ENCODE results near the gene FNDC11.

Gene FNDC11

DNA sequence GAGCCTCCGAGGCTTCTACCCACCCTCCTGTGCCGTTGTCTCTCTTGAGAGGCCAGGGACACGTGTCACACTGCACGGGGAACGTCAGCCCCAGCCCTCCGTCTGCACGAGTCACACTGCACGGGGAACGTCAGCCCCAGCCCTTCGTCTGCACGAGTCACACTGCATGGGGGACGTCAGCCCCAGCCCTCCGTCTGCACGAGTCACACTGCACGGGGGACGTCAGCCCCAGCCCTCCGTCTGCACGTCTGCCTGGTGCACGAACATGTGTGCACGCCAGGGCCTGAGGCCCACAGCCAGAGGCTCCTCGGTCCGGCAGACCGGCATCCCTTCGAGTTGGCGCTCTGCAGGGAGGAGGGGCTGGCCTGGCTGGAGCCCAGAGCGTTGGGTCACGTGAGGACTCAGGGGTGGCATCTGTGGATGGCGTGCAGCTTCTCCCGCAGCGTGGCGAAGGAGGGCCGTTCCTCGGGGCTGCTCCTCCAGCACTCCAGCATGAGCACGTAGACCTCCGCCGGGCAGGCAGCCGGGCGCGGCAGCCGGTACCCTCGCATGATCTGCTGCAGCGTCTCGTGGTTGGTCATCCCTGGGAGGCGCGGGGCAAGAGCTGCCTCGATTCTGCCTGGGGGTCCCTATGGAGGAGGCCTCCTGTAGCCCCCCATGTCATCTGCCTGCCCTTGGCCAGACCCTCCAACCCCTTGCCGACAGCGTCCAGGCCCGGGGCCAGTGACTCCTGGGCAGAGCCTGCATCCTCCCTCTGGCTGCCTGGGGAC, 13.4 kb upstream of the FNDC11 start:
- no peak for DNase-seq (ENCODE audit: low spot score)

DNA sequence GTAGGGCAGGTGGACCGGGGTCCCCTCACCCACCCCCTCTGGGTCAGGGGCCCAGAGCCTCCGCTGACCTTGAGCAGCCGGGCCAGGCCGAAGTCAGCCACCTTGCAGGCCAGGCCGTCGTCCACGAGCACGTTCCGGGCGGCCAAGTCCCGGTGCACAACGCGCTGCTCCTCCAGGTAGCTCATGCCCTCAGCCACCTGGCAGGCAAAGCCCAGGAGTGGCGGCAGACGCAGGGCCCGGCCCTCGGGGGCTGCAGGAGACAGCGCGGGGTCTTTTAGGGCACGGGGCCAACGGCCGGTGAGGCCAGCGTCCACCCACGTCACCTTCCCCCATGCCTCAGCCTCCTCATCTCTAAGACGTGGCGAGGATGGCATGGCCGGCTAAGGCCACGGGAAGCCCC, 12.6 kb upstream of the FNDC11 start:
- no peak for DNase-seq (ENCODE audit: low spot score)

DNA sequence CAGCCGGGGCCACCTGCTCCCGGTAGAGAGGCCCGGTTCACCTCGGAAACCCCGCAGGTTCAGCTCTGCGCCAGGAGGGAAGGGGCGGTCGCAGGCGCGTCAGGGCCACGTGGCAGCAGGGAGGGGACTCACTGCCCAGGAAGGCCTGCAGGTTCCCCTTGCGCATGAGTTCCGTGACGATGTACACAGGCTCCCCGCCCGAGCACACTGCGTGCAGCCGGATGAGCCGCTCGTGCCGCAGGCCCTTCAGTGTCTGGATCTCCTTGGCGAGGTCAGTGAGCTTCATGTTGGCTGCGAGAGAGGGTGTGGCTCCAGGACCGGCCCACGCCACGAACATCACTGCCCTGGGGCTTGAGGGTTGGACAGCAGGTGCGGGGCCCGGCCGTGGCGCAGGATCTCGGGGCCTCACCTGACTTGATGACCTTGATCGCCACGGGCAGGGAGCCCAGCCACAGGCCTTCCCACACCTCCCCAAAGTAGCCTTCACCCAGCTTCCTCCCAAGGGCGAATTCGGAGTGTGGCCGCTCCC, 11.9 kb upstream of the FNDC11 start:
- no peak for DNase-seq (ENCODE audit: low spot score)

DNA sequence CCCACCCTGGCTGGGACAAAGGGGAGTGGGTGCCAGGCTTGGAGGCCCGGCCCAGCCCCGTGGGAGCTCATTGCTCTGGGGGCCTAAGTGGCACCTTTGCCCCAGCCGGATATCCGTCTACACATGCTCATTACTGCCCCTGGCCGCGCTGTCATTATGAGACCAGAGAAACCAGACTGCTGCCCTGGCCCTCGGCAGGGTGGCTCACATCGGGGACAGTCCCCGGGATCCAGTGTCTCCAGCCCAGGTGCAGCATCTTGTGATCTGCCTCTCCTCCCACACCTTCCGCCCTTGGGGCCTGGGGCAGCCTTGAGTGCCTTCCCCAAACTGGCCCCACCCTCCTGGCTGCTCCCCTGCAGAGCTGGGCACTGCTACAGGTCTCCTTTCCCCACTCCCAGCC, 11.3 kb upstream of the FNDC11 start:
- DNase-seq (ENCODE audit: low spot score): no peak

DNA sequence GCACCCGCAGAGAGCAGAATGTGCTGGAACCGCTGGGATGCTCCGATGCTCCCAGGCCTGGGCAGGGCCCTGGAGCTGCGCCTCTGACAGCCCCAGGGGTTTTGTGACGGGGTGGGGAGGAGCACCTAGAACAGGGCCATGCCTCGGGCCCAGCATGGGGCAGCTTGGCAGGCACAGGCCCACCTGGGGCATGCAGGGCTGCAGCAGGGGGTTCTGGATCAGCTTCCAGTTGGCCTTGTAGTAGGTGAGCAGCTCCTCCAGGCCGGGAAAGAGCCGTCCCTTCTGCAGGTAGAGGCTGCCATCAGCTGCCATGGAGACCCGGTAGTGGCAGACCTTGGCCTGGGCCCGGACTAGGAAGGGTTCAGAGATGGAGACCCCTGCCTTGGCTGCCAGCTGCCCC, 10.8 kb upstream of the FNDC11 start:
- no peak for DNase-seq (ENCODE audit: low spot score)

- DNase-seq (ENCODE audit: low spot score): no peak
Observed at GRCh38 chr20:63543733-63544132, 10.2 kb upstream of the FNDC11 start.

DNA sequence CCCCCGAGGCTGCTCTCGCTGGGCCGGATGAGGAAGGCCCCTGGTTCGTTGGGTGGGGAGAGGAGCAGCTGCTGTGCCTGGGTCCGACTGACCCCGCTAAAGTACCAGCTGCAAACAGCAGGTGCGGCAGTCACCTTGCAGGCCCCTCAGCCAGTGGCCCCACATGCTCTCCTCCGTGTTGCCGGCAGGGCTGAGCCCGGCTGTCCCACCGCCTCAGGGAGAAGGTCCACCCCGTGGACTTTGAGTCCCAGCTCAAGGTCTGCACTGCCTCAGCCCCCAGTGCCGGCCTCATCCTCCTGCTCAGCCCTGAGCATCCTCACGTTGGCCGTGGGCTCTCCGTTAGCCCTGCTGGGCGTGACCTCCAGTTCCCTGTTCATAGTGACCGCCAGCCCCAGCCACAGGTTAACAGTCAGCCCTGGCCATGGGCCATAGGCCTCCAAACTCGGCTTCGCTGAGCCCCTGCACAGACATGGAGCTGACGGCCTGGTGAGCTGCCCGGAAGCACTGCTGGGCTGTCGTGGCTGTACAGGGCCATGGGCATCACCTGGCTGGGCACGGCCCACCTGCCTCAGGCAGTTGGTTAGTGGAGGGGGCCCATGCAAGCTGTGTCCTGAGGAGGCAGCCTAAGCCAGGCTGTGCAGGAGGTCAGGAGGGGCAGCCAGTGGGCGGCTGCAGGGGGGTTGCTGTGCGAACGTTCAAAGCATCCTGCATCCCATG, 9.6 kb upstream of the FNDC11 start:
- no peak for DNase-seq (ENCODE audit: low spot score)

DNA sequence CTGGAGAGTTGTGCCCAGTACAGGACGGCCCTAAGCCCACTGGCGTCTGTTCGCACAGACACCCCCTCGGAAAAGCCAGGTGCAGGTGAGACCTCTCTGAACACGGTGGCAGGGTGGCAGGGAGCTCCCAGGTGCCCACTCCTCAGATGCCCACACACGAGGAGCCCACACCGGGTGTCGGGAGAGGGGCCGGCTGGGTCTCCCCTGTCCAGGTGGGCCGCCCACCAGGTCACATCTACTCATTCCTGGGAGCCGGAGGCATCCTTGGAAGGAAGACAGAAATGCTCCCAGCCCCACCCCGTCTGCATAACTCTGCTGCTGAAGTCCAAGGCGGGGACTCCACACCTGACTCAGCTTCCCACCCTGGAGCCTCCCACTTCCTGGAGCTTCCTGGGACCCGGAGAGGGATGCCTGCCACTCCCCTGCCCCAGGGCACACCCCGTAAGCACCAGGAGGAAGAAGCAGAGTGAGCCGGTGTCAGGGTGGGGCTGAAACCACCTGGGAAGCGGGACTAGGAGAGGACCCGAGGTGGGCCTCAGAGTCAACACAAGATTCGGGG, 8.9 kb upstream of the FNDC11 start:
- no peak for DNase-seq (ENCODE audit: low spot score)

GRCh38 chr20:63545814-63546213, 8.1 kb upstream of the FNDC11 start:
- no peak for DNase-seq (ENCODE audit: low spot score)

GRCh38 chr20:63546256-63546955, 7.6 kb upstream of the FNDC11 start:
- no peak for DNase-seq (ENCODE audit: low spot score)

DNA sequence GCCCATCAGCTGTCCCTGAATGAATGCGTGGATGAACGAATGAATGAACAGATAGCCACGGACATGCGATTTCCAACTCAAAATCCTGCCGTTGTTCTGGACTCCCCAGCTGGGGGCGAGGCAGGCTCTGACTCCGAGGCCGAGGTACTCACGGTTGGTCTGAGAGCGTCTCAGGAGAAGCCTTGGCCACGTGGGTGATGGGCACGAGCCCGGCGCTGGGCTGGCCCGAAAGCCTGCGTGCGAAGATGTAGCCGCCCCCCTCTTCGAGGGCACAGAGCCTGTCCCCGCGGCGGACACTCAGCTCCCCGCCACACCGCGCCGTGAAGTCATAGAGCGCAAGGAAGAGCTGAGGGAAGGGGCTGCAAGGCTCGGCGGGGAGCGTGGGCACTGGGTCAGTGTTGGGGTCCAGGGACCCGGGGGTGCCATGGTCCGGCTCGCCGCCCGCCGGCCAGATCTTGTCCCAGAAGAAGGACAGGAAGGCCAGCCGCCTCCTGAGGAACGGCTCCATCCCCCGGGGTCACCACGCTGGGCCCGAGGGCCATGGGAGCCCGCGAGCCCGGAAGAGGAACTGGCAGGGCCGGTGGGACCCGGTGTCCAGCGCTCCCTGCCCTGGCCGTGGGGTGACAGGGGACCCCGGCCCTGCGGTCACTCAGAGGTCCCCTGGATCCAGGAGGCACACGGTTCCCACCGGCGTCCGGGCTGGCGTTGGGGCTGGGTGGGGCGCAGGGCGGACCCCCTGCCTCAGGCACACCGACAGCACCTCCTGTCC, 6.8 kb upstream of the FNDC11 start:
- no peak for DNase-seq (ENCODE audit: low spot score)

DNA sequence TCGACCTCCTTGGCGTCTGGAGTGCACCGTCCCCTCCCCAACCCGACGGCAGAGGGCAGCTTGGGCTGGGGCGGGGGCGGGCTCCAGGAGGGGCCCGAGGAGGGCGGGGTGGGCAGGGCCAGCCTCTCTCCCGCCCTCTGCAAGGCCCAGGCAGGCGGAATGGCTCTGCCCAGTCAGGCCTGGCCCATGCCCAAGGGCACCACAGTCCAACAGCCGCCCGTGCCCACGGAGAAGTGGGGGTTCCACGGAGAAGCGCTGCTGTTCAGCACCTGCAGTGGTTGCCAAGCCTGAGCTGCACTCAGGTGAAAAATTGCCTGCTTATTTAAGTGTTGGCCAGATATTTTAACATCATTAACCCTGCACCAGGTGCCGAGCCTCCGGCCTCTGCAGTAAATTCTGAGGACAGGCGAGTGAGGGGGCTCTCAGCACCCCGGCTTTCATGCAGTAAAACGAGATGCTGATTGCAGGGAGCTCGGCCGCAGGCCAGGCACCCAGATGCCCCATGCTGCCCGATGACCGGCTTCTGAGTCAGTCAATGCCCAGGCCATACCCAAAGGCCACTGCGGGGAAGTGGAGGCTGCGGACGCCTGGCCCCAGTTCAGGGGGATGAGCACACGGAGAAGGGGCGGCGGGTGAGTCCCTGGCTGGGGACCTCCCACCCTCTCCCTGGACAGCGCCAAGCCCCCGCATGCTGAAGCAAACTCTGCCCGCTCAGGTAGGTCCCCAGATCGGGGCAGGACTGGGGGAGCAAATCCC, 6.1 kb upstream of the FNDC11 start, which contains the start of gene SRMS:
SRMS (minus strand) TSS at position 25 of the 756 bp plus-strand sequence. CDS start 286 bp downstream, outside the sequence.
- no peak for DNase-seq (ENCODE audit: low spot score)

DNA sequence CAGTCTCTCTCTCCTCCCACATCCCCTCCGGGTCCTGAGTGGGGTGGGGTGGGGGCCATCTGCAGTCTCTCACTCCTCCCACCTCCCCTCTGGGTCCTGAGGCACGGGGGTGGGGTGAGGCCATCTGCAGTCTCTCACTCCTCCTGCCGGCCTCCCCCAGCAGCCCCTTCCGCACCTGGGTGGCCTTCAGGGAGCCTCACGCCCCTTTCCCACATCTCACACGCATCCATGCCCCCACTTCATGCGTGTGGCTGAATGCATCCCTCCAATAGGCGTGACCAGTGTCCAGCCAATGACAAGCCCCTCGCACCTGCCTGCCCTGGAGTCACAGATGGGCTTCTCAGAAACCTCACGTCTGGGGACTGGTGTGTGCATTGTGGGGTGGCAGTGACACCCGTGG, 5.4 kb upstream of the FNDC11 start:
- DNase-seq (ENCODE audit: low spot score): no peak

DNA sequence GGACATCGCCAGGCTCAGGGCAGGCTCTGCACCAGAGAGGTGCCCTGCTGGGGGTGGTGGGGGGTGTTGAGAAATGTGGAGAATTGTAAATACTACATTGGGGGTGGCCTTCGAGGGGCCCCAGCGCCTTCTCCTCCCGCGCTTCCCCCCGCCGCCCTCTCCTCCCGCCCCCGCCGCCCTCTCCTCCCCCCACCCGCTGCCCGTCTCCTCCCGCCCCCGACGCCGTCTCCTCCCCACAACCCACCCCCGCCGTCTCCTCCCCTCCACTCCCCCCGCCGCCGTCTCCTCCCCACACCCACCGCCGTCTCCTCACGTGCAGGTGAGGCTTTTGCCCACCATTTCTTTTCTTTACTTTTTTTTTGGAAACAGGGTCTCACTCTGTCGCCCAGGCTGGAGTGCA, 4.9 kb upstream of the FNDC11 start:
- DNase-seq (ENCODE audit: low spot score): no peak

GRCh38 chr20:63549679-63550282, 4.2 kb upstream of the FNDC11 start:
- no peak for DNase-seq (ENCODE audit: low spot score)

GRCh38 chr20:63551068-63551467, 2.9 kb upstream of the FNDC11 start:
- DNase-seq (ENCODE audit: low spot score): no peak

DNA sequence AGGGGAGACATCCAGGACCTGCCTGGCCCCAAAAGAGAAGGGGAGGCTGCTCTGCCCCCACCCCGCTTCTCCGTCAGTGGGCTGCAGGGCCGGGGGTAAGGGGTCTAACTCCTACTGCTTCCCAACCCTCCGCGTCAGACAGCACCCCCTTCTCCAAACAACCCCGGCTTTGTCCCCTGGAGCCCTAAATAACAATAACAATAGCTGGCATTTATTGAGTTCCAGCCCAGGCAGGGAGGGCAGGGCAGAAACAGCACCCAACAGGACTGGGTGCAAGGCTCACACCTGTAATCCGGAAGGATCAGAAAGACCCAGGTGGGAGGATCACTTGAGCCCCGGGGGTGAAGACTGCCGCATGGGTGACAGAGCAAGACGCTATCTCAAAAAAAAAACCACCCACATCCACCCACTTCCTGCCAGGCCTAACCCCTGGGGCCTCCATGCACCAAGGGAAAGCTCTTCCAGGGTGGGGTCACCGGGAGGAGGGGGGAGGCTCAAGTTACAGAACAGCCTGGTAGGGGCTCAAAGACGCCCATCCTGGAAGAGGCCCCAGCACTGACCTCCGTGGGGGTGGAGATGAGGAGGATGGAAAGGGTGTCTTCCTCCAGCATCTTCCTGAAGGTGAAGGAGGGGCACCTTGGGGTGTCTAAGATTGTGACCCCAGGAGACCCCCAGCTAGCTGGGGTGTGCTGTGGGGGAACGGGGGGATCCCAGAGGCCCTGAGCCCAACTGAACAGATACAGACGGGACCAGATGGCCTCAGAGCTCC, 1.3 kb upstream of the FNDC11 start:
- peak; percentile 57 for DNase-seq (ENCODE audit: low spot score)

GRCh38 chr20:63553251-63553932, 567 bp upstream of the FNDC11 start:
- DNase-seq (ENCODE audit: low spot score): peak; percentile 90
